ENCODE data around the gene KIF12. TPM values are rescaled to one million over a fixed set of nuclear protein-coding genes. Genes with fewer than 3 reads are reported as not detected.
"Not testable (repeated sequence)": the region's sequence is repeated elsewhere in the genome, so short reads cannot be mapped to it uniquely, and the experiment has no call there.

The KIF12 gene
- total and polyA plus RNA-seq, 2 experiments from 2014 or later: 39.9 to 97.3 TPM

DNA sequence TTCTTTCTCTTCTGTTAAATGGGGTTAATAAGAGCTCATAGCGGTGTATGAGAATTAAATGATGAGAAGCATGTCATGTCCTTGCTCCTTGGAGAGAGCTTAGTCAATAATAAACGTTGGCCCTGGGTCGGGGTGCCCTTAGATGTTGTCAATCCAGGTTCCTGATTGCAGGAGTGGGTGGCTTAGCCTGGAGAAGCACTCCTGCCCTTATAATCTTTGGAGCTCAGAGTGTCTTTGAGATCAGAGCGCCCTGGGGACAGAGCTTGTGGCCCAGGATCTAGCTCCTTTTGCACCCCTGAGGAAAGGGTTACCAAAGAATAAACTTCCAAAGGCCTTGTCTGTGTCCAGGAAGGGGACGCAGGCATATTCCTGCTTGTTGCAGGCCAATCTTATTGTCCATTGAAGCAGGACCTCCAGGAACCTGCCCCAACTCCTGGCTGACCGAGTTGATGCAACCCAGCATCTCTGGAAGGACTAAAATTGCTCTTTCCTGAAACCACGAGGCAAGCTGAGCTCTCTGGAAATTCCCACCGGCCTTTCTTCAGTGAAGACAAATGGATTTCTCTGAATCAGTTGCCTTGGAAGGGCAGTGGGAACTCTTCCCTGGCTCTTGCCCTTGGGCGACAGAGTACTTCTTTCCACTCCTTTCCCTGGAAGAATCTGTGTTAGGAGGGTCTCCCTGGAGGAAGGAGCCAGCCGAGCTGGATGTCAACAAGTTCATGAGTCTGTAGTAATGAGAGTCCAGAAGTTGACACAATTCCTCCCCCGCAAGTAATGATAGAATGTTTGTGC is 14.6 kb downstream of the KIF12 start:
- WGBS (ENCODE audit: low lambda C conversion rate, missing lambda C conversion rate): 82% methylated on average over 11 of the region's 11 CpGs
- TF ChIP-seq EZH2 (IDR thresholded peaks at IDR 0.05; ENCODE audit: borderline replicate concordance): no peak
- TF ChIP-seq EZH2phosphoT487 (IDR thresholded peaks at IDR 0.05; ENCODE audit: low read depth, severe bottlenecking, unreplicated experiment): no peak
- TF ChIP-seq, protein P1, sequence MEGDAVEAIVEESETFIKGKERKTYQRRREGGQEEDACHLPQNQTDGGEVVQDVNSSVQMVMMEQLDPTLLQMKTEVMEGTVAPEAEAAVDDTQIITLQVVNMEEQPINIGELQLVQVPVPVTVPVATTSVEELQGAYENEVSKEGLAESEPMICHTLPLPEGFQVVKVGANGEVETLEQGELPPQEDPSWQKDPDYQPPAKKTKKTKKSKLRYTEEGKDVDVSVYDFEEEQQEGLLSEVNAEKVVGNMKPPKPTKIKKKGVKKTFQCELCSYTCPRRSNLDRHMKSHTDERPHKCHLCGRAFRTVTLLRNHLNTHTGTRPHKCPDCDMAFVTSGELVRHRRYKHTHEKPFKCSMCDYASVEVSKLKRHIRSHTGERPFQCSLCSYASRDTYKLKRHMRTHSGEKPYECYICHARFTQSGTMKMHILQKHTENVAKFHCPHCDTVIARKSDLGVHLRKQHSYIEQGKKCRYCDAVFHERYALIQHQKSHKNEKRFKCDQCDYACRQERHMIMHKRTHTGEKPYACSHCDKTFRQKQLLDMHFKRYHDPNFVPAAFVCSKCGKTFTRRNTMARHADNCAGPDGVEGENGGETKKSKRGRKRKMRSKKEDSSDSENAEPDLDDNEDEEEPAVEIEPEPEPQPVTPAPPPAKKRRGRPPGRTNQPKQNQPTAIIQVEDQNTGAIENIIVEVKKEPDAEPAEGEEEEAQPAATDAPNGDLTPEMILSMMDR (IDR thresholded peaks at IDR 0.05; ENCODE audit: poor library complexity): no peak

DNA sequence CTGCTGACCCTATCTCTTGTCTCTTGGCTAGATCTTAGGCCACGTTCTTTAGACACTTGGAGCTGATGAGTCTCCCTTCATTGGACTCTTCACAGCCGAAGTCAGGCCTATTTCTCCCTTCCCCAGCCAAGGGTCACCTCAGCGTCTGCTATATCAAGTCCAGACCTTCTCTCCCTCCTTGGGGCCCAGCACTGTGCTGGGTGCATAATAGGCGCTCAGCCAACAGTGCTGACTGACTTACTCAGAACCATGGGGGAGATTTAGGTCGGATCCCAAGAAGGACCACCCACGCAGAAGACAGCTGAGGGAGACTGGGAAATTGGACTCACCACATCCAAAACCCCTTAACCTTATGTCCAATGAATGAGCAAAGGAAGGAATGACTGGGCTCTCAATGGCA is 15.4 kb downstream of the KIF12 start:
- no peak overlapping the region for H3K4me2 ChIP-seq
- H3K36me3 ChIP-seq (replicated peaks; ENCODE audit: insufficient read depth, low read depth): no peaks in the 10 kb centered on the region
- H3K79me2 ChIP-seq: no peaks in the 10 kb centered on the region
- 96% methylated on average over 6 of the region's 6 CpGs for WGBS (ENCODE audit: low lambda C conversion rate, missing lambda C conversion rate)
- TF ChIP-seq EZH2 (IDR thresholded peaks at IDR 0.05; ENCODE audit: borderline replicate concordance) (no peak), EZH2phosphoT487 (IDR thresholded peaks at IDR 0.05; ENCODE audit: low read depth, severe bottlenecking, unreplicated experiment) (no peak)
- TF ChIP-seq, protein P1 (IDR thresholded peaks at IDR 0.05; ENCODE audit: poor library complexity): no peak
- no peaks in the 10 kb centered on the region for H3K27me3 ChIP-seq
- H4K20me1 ChIP-seq (ENCODE audit: insufficient read depth, poor library complexity, severe bottlenecking): no peaks in the 10 kb centered on the region
- no peaks in the 10 kb centered on the region for H3K9me3 ChIP-seq (ENCODE audit: low read depth)
- H3K9me2 ChIP-seq (replicated peaks; ENCODE audit: insufficient read depth): no peaks in the 10 kb centered on the region
- H3K4me3 ChIP-seq: no peak overlapping the region
- H3K4me1 ChIP-seq (ENCODE audit: insufficient read depth): peaks cover 15% of the 10 kb centered on the region
- no peak overlapping the region for H2AFZ ChIP-seq
- no peak for DNase-seq (ENCODE audit: low spot score)
- no peak overlapping the region for H3K27ac ChIP-seq

More for the DNA sequence above, 14.6 kb downstream of the KIF12 start:
- Histone ChIP-seq H3K4me3 (no peak overlapping the region), H3K4me1 (ENCODE audit: insufficient read depth) (peaks cover 14% of the 10 kb centered on the region), H3K27ac (no peak overlapping the region), H3K36me3 (replicated peaks; ENCODE audit: insufficient read depth, low read depth) (no peaks in the 10 kb centered on the region), H3K27me3 (no peaks in the 10 kb centered on the region), H4K20me1 (ENCODE audit: insufficient read depth, poor library complexity, severe bottlenecking) (no peaks in the 10 kb centered on the region), H3K9me3 (ENCODE audit: low read depth) (no peaks in the 10 kb centered on the region), H3K9me2 (replicated peaks; ENCODE audit: insufficient read depth) (no peaks in the 10 kb centered on the region), H3K4me2 (no peak overlapping the region), H3K79me2 (no peaks in the 10 kb centered on the region), H2AFZ (no peak overlapping the region)
- no peak for DNase-seq (ENCODE audit: low spot score)

DNA sequence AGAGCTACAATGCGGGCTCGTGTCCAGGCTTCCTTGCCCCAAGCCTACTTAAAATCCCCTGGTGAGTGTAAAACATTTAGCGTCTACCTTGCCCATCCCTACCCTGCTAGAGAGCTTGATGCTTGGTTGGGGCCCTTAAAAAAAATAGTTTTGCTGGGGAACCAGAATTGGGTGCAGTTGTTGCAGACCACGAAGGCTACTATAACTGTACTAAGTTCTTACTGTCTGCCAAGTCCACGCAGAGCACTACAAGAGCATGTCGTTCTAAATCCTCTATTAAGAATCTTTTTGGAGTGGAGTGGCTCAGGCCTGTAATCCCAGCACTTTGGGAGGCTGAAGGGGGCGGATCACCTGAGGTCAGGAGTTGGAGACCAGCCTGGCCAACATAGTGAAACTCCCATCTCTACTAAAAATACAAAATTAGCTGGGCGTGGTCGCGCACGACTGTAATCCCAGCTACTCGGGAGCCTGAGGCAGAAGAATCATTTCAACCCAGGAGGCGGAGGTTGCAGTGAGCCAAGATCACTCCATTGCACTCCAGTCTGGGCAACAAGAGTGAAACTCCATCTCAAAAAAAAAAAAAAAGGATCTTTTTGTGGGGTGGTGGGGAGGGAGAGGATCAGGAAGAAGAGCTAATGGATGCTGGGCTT is 16.2 kb downstream of the KIF12 start:
- not testable (repeated sequence) for H3K4me3 ChIP-seq; H3K79me2 ChIP-seq; H3K4me2 ChIP-seq; H3K9me2 ChIP-seq (replicated peaks; ENCODE audit: insufficient read depth); H2AFZ ChIP-seq; DNase-seq (ENCODE audit: low spot score); H3K27me3 ChIP-seq; H3K9me3 ChIP-seq (ENCODE audit: low read depth); H4K20me1 ChIP-seq (ENCODE audit: insufficient read depth, poor library complexity, severe bottlenecking); H3K36me3 ChIP-seq (replicated peaks; ENCODE audit: insufficient read depth, low read depth)
- H3K4me1 ChIP-seq (ENCODE audit: insufficient read depth): peaks cover 15% of the 10 kb centered on the region
- peak overlapping the region; percentile 31 for H3K27ac ChIP-seq
- 62% methylated on average over 13 of the region's 13 CpGs for WGBS (ENCODE audit: low lambda C conversion rate, missing lambda C conversion rate)
